ENCODE results near the gene SRPK2. TPM values are rescaled to one million over a fixed set of nuclear protein-coding genes. Genes with fewer than 3 reads are reported as not detected.
A peak's percentile ranks its signal among the peaks of the same experiment; 100 is the strongest.

SRPK2 gene
- total and polyA plus RNA-seq, 2 of the 13 experiments (the other 11 are each of a cell fraction or from before 2014, with no cell fraction given) = 10.1 to 22.3 TPM

- in situ Hi-C loops (cut with HindIII; ENCODE audit: extremely low pct_ligation_motif_present, low pct_unique_long_range_greater_than_20kb) = no loop called here
- peak; percentile 39 for DNase-seq (ENCODE audit: low spot score)
- no TSS peak for BruUV-seq (replicated peaks)
- Histone ChIP-seq H3K27me3 (ENCODE audit: control insufficient read depth in 1 of 2, insufficient read depth in 2 of 2, low read length in 2 of 2) (no peaks in the 10 kb centered on the region), H3K4me2 (ENCODE audit: low read depth, low read length) (no peak overlapping the region), H3K36me3 (replicated peaks in 1 of 2; ENCODE audit: control insufficient read depth in 1 of 2, insufficient read depth in 2 of 2, low read length in 2 of 2) (no peaks in the 10 kb centered on the region), H3K79me2 (ENCODE audit: insufficient read depth, low read length) (peaks cover 7% of the 10 kb centered on the region), H3K9ac (ENCODE audit: insufficient read depth, low read depth, low read length) (no peak overlapping the region), H3K27ac (ENCODE audit: extremely low read length, insufficient read depth, low read length) (no peak overlapping the region), H2AFZ (ENCODE audit: low read length) (no peak overlapping the region), H3K4me3 (replicated peaks in 1 of 3; ENCODE audit: insufficient read depth in 1 of 3, low read depth in 2 of 3, low read length in 3 of 3) (no peak overlapping the region), H3K9me3 (ENCODE audit: low read length) (no peaks in the 10 kb centered on the region), H3K4me1 (ENCODE audit: insufficient read depth, low read length) (peaks cover 22% of the 10 kb centered on the region), H4K20me1 (ENCODE audit: insufficient read depth, low read length) (peaks cover 3% of the 10 kb centered on the region; the same call in 1 of the 2 replicates)
- no peak for FAIRE-seq
- intact Hi-C loops (cut with micrococcal nuclease; ENCODE audit: unreplicated experiment) = no loop called here
- ChIA-PET CTCF (ENCODE audit: low intra/inter-chr PET ratio, low total read pairs) (no interaction called here), POLR2A (interaction anchor here (1.1 kb wide), 1 partner anchor 11 kb away, joined by 3 read pairs; no protein-coding TSS in a partner anchor)
- TF ChIP-seq BCL6 (CRISPR knock-in tag; IDR thresholded peaks at IDR 0.05) = peak; percentile 14; the same call in 1 of the 2 replicates
- no peak for TF ChIP-seq ZBTB7A (CRISPR knock-in tag; IDR thresholded peaks at IDR 0.05)
- TF ChIP-seq ZNF484 (CRISPR knock-in tag; IDR thresholded peaks at IDR 0.05; ENCODE audit: borderline replicate concordance, low read depth) = no peak
- TF ChIP-seq ZNF652 (CRISPR knock-in tag; IDR thresholded peaks at IDR 0.05; ENCODE audit: borderline replicate concordance, low read depth) = peak; percentile 37; the same call in 1 of the 2 replicates
- WGBS (ENCODE audit: low lambda C conversion rate) = 73% methylated on average over 1 of the region's 1 CpG
- peak; percentile 71 for ATAC-seq
These were observed 109.1 kb downstream of the SRPK2 start for GRCh38 chr7:105279688-105280007.

DNA sequence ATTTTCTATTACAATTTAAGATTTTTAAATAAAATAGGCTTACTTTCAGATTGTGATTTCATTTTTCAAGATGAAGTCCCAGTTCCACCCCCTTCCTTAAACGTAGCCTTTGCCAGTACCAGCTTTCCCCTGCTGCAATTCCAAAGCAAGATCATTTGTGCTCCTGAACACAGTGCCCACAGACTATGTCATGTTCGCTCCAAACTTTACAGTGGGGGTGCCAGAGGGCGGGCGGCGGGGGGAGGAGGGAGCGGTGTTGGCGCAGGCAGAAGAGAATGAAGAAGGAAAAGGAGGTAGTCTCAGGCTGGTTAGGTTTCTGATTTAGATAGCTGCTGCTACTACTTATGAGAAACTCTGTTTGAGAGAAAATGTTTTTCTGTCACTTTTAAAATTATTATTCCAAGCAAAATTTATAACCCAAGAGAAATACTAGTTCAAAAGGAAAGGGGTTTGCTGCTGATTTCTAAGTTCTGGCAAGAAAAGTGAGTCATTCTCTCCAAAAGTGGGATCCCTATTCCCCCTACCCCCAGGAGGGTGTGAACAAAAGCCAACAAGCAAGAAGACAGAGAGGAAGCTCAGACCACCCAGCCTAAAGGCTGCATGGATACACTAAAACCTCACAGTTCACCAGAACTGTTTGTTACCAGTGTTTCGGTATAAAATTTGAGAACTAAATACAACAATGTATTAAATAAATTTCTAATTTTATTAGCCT, 109.6 kb downstream of the SRPK2 start:
- intact Hi-C loops (cut with micrococcal nuclease; ENCODE audit: unreplicated experiment) = no loop called here
- 96% methylated on average over 8 of the region's 8 CpGs for WGBS (ENCODE audit: low lambda C conversion rate)
- no peak overlapping the region for H2AFZ ChIP-seq (ENCODE audit: low read length)
- no peaks in the 10 kb centered on the region for H3K36me3 ChIP-seq (replicated peaks in 1 of 2; ENCODE audit: control insufficient read depth in 1 of 2, insufficient read depth in 2 of 2, low read length in 2 of 2)
- H3K79me2 ChIP-seq (ENCODE audit: insufficient read depth, low read length) = peaks cover 7% of the 10 kb centered on the region
- H3K4me1 ChIP-seq (ENCODE audit: insufficient read depth, low read length) = peaks cover 18% of the 10 kb centered on the region
- ATAC-seq = peak; percentile 34; the same call in 1 of the 3 replicates
- no peak for FAIRE-seq
- no TSS peak for BruUV-seq (replicated peaks)
- no peak overlapping the region for H3K9ac ChIP-seq (ENCODE audit: insufficient read depth, low read depth, low read length)
- no peaks in the 10 kb centered on the region for H3K9me3 ChIP-seq (ENCODE audit: low read length)
- no peak overlapping the region for H3K27ac ChIP-seq (ENCODE audit: extremely low read length, insufficient read depth, low read length)
- CTCF ChIA-PET (ENCODE audit: low intra/inter-chr PET ratio, low total read pairs) = no interaction called here
- no peak overlapping the region for H3K4me2 ChIP-seq (ENCODE audit: low read depth, low read length)
- POLR2A ChIA-PET = interaction anchor here (1.1 kb wide), 1 partner anchor 10 kb away, joined by 3 read pairs; no protein-coding TSS in a partner anchor
- H4K20me1 ChIP-seq (ENCODE audit: insufficient read depth, low read length) = peaks cover 3% of the 10 kb centered on the region; the same call in 1 of the 2 replicates
- H3K4me3 ChIP-seq (replicated peaks in 1 of 3; ENCODE audit: insufficient read depth in 1 of 3, low read depth in 2 of 3, low read length in 3 of 3) = no peak overlapping the region
- in situ Hi-C loops (cut with HindIII; ENCODE audit: extremely low pct_ligation_motif_present, low pct_unique_long_range_greater_than_20kb) = no loop called here
- no peaks in the 10 kb centered on the region for H3K27me3 ChIP-seq (ENCODE audit: control insufficient read depth in 1 of 2, insufficient read depth in 2 of 2, low read length in 2 of 2)
- DNase-seq (ENCODE audit: low spot score) = no peak
- TF ChIP-seq MATR3 (CRISPR knock-in tag; IDR thresholded peaks at IDR 0.05) = no peak
- TF ChIP-seq, protein P1, sequence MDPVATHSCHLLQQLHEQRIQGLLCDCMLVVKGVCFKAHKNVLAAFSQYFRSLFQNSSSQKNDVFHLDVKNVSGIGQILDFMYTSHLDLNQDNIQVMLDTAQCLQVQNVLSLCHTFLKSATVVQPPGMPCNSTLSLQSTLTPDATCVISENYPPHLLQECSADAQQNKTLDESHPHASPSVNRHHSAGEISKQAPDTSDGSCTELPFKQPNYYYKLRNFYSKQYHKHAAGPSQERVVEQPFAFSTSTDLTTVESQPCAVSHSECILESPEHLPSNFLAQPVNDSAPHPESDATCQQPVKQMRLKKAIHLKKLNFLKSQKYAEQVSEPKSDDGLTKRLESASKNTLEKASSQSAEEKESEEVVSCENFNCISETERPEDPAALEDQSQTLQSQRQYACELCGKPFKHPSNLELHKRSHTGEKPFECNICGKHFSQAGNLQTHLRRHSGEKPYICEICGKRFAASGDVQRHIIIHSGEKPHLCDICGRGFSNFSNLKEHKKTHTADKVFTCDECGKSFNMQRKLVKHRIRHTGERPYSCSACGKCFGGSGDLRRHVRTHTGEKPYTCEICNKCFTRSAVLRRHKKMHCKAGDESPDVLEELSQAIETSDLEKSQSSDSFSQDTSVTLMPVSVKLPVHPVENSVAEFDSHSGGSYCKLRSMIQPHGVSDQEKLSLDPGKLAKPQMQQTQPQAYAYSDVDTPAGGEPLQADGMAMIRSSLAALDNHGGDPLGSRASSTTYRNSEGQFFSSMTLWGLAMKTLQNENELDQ (CRISPR knock-in tag; IDR thresholded peaks at IDR 0.05; ENCODE audit: borderline replicate concordance) = no peak
- no peak for TF ChIP-seq RBM39 (IDR thresholded peaks at IDR 0.05; ENCODE audit: low read depth, low read length, poor library complexity, severe bottlenecking)
- no peak for TF ChIP-seq DDIT3 (CRISPR knock-in tag; IDR thresholded peaks at IDR 0.05)
- no peak for TF ChIP-seq SNAPC5 (CRISPR knock-in tag; IDR thresholded peaks at IDR 0.05; ENCODE audit: borderline replicate concordance)
- TF ChIP-seq, protein P2, sequence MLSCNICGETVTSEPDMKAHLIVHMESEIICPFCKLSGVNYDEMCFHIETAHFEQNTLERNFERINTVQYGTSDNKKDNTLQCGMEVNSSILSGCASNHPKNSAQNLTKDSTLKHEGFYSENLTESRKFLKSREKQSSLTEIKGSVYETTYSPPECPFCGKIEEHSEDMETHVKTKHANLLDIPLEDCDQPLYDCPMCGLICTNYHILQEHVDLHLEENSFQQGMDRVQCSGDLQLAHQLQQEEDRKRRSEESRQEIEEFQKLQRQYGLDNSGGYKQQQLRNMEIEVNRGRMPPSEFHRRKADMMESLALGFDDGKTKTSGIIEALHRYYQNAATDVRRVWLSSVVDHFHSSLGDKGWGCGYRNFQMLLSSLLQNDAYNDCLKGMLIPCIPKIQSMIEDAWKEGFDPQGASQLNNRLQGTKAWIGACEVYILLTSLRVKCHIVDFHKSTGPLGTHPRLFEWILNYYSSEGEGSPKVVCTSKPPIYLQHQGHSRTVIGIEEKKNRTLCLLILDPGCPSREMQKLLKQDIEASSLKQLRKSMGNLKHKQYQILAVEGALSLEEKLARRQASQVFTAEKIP (CRISPR knock-in tag; IDR thresholded peaks at IDR 0.05; ENCODE audit: borderline replicate concordance) = no peak
- no peak for TF ChIP-seq SNRNP70 (IDR thresholded peaks at IDR 0.05; ENCODE audit: low read depth, low read length)
- TF ChIP-seq TMF1 (CRISPR knock-in tag; IDR thresholded peaks at IDR 0.05; ENCODE audit: low read depth) = no peak
- TF ChIP-seq TCF7L2 (IDR thresholded peaks at IDR 0.05; ENCODE audit: low read depth, low read length) = no peak

All from HepG2 (cell line).